ENCODE data around the gene SDCBP2. TPM values are rescaled to one million over a fixed set of nuclear protein-coding genes. Genes with fewer than 3 reads are reported as not detected.

SDCBP2 gene
- total and polyA plus RNA-seq, 2 of the 13 experiments (the other 11 are each of a cell fraction or from before 2014, with no cell fraction given) = 1.2 to 2.4 TPM

DNA sequence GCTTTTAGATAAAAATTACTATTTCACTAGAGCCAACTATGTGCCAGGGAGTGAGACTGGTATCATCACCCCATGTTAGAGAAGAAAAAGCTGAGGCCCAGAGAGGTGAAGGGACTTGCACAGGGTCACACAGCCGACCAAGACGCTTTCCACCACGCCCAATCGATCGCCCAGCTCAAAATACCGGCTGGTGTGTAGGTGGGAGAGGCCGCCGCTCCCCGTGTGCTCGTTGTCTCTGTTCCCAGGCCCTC lies 63.1 kb downstream of the SDCBP2 start:
- ATAC-seq (no peak), DNase-seq (ENCODE audit: low spot score) (no peak), FAIRE-seq (no peak)
- no peak overlapping the region for H2AFZ ChIP-seq (ENCODE audit: low read length)
- no peaks in the 10 kb centered on the region for H4K20me1 ChIP-seq (ENCODE audit: insufficient read depth, low read length)
- no peaks in the 10 kb centered on the region for H3K79me2 ChIP-seq (ENCODE audit: insufficient read depth, low read length)
- peak overlapping the region; percentile 53 to 67 (median 59) for H3K4me3 ChIP-seq (replicated peaks in 1 of 3; ENCODE audit: insufficient read depth in 1 of 3, low read depth in 2 of 3, low read length in 3 of 3)
- no TSS peak for BruUV-seq (replicated peaks)
- intact Hi-C loops (cut with micrococcal nuclease; ENCODE audit: unreplicated experiment) (no loop called here), in situ Hi-C loops (cut with HindIII; ENCODE audit: extremely low pct_ligation_motif_present, low pct_unique_long_range_greater_than_20kb) (no loop called here)
- H3K9ac ChIP-seq (ENCODE audit: insufficient read depth, low read depth, low read length) = no peak overlapping the region
- CTCF ChIA-PET (ENCODE audit: low intra/inter-chr PET ratio, low total read pairs) = no interaction called here
- H3K9me3 ChIP-seq (ENCODE audit: low read length) = no peaks in the 10 kb centered on the region
- POLR2A ChIA-PET = interaction anchor here (1.0 kb wide), 1 partner anchor 60 kb away, joined by 3 read pairs; no protein-coding TSS in a partner anchor
- H3K27me3 ChIP-seq (ENCODE audit: control insufficient read depth in 1 of 2, insufficient read depth in 2 of 2, low read length in 2 of 2) = peaks cover 16 to 48% of the 10 kb centered on the region in 2 experiments
- 4% methylated on average over 10 of the region's 10 CpGs for WGBS (ENCODE audit: low lambda C conversion rate)
- H3K36me3 ChIP-seq (replicated peaks in 1 of 2; ENCODE audit: control insufficient read depth in 1 of 2, insufficient read depth in 2 of 2, low read length in 2 of 2) = no peaks in the 10 kb centered on the region
- H3K4me1 ChIP-seq (ENCODE audit: insufficient read depth, low read length) = no peaks in the 10 kb centered on the region; the same call in 1 of the 2 replicates
- H3K27ac ChIP-seq (ENCODE audit: extremely low read length, insufficient read depth, low read length) = no peak overlapping the region
- H3K4me2 ChIP-seq (ENCODE audit: low read depth, low read length) = peak overlapping the region; percentile 76
- no peak for TF ChIP-seq HOXA9 (CRISPR knock-in tag; IDR thresholded peaks at IDR 0.05; ENCODE audit: borderline replicate concordance)
- no peak for TF ChIP-seq XRCC5 (optimal IDR thresholded peaks at IDR 0.05; ENCODE audit: low read length)
- TF ChIP-seq, protein P1, sequence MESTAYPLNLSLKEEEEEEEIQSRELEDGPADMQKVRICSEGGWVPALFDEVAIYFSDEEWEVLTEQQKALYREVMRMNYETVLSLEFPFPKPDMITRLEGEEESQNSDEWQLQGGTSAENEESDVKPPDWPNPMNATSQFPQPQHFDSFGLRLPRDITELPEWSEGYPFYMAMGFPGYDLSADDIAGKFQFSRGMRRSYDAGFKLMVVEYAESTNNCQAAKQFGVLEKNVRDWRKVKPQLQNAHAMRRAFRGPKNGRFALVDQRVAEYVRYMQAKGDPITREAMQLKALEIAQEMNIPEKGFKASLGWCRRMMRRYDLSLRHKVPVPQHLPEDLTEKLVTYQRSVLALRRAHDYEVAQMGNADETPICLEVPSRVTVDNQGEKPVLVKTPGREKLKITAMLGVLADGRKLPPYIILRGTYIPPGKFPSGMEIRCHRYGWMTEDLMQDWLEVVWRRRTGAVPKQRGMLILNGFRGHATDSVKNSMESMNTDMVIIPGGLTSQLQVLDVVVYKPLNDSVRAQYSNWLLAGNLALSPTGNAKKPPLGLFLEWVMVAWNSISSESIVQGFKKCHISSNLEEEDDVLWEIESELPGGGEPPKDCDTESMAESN (CRISPR knock-in tag; conservative IDR thresholded peaks at IDR 0.05) = no peak
- no peak for TF ChIP-seq ZNF20 (CRISPR knock-in tag; IDR thresholded peaks at IDR 0.05)
- TF ChIP-seq, protein P2, sequence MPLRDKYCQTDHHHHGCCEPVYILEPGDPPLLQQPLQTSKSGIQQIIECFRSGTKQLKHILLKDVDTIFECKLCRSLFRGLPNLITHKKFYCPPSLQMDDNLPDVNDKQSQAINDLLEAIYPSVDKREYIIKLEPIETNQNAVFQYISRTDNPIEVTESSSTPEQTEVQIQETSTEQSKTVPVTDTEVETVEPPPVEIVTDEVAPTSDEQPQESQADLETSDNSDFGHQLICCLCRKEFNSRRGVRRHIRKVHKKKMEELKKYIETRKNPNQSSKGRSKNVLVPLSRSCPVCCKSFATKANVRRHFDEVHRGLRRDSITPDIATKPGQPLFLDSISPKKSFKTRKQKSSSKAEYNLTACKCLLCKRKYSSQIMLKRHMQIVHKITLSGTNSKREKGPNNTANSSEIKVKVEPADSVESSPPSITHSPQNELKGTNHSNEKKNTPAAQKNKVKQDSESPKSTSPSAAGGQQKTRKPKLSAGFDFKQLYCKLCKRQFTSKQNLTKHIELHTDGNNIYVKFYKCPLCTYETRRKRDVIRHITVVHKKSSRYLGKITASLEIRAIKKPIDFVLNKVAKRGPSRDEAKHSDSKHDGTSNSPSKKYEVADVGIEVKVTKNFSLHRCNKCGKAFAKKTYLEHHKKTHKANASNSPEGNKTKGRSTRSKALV (CRISPR knock-in tag; IDR thresholded peaks at IDR 0.05) = no peak
- no peak for TF ChIP-seq ZNF670 (CRISPR knock-in tag; IDR thresholded peaks at IDR 0.05; ENCODE audit: borderline replicate concordance)
- TF ChIP-seq ZSCAN21 (CRISPR knock-in tag; IDR thresholded peaks at IDR 0.05; ENCODE audit: borderline replicate concordance) = no peak
- no peak for TF ChIP-seq ZNF839 (CRISPR knock-in tag; IDR thresholded peaks at IDR 0.05; ENCODE audit: borderline replicate concordance)
- no peak for TF ChIP-seq ZNF780A (CRISPR knock-in tag; IDR thresholded peaks at IDR 0.05)
- no peak for TF ChIP-seq TBL1XR1 (IDR thresholded peaks at IDR 0.05; ENCODE audit: borderline replicate concordance, low read length, partially characterized antibody)
- no peak for TF ChIP-seq SOX5 (CRISPR knock-in tag; IDR thresholded peaks at IDR 0.05; ENCODE audit: borderline replicate concordance)
- TF ChIP-seq CHCHD3 (CRISPR knock-in tag; IDR thresholded peaks at IDR 0.05) = no peak
- TF ChIP-seq, protein P3, sequence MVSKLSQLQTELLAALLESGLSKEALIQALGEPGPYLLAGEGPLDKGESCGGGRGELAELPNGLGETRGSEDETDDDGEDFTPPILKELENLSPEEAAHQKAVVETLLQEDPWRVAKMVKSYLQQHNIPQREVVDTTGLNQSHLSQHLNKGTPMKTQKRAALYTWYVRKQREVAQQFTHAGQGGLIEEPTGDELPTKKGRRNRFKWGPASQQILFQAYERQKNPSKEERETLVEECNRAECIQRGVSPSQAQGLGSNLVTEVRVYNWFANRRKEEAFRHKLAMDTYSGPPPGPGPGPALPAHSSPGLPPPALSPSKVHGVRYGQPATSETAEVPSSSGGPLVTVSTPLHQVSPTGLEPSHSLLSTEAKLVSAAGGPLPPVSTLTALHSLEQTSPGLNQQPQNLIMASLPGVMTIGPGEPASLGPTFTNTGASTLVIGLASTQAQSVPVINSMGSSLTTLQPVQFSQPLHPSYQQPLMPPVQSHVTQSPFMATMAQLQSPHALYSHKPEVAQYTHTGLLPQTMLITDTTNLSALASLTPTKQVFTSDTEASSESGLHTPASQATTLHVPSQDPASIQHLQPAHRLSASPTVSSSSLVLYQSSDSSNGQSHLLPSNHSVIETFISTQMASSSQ (IDR thresholded peaks at IDR 0.05; ENCODE audit: low read depth) = no peak
- TF ChIP-seq, protein P3 (CRISPR knock-in tag; IDR thresholded peaks at IDR 0.05; ENCODE audit: borderline replicate concordance) = peak; percentile 35; the same call in 1 of the 2 replicates
- no peak for TF ChIP-seq ELF3 (CRISPR knock-in tag; IDR thresholded peaks at IDR 0.05)
- no peak for TF ChIP-seq SCMH1 (CRISPR knock-in tag; IDR thresholded peaks at IDR 0.05; ENCODE audit: borderline replicate concordance)
- no peak for TF ChIP-seq ZNF468 (CRISPR knock-in tag; IDR thresholded peaks at IDR 0.05)
- TF ChIP-seq, protein P4, sequence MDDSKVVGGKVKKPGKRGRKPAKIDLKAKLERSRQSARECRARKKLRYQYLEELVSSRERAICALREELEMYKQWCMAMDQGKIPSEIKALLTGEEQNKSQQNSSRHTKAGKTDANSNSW (CRISPR knock-in tag; IDR thresholded peaks at IDR 0.05; ENCODE audit: borderline replicate concordance) = no peak
